Vagina (tissue), 2 donors: ENCODE data around the gene PLA2G12A.
"Not testable (repeated sequence)": the region's sequence is repeated elsewhere in the genome, so short reads cannot be mapped to it uniquely, and the experiment has no call there.

Experiments used
- CTCF ChIP-seq, 3 experiments: fragments of 450-650 bp in 2 of 3; fragments of 200-600 bp in 1 of 3; sonication (generic) in 1 of 3; IDR thresholded peaks; one replicate each; pipeline ENCODE4 v1.5.1; 2017 to 2019; ENCODE audit warnings: antibody characterized with exemption in 3 of 3, mild to moderate bottlenecking in 2 of 3, moderate library complexity in 2 of 3
- POLR2A ChIP-seq, 2 donors: fragments of 450-650 bp; IDR thresholded peaks; one replicate each; pipeline ENCODE4 v1.6.1; 2017; ENCODE audit warnings: antibody characterized with exemption in 2 of 2, mild to moderate bottlenecking in 2 of 2, moderate library complexity in 2 of 2
- POLR2AphosphoS5 ChIP-seq, 2 donors: sonication (generic); formaldehyde crosslinking; IDR thresholded peaks; one replicate each; pipeline ENCODE4 v1.9.0; 2017; ENCODE audit warnings: antibody characterized with exemption in 2 of 2, mild to moderate bottlenecking in 2 of 2, low read depth in 1 of 2; ENCODE audit not compliant: insufficient read depth in 1 of 2

- not testable (repeated sequence) for TF ChIP-seq CTCF (IDR thresholded peaks at IDR 0.05); POLR2AphosphoS5 (IDR thresholded peaks at IDR 0.05; ENCODE audit: insufficient read depth in 1 of 2, low read depth in 1 of 2); POLR2A (IDR thresholded peaks at IDR 0.05)
Measured at GRCh38 chr4:109678925-109679324, 50.9 kb downstream of the PLA2G12A start.
